ENCODE results near the gene POLR1G.
"Not testable (repeated sequence)": the region's sequence is repeated elsewhere in the genome, so short reads cannot be mapped to it uniquely, and the experiment has no call there.

POLR1G gene

DNA sequence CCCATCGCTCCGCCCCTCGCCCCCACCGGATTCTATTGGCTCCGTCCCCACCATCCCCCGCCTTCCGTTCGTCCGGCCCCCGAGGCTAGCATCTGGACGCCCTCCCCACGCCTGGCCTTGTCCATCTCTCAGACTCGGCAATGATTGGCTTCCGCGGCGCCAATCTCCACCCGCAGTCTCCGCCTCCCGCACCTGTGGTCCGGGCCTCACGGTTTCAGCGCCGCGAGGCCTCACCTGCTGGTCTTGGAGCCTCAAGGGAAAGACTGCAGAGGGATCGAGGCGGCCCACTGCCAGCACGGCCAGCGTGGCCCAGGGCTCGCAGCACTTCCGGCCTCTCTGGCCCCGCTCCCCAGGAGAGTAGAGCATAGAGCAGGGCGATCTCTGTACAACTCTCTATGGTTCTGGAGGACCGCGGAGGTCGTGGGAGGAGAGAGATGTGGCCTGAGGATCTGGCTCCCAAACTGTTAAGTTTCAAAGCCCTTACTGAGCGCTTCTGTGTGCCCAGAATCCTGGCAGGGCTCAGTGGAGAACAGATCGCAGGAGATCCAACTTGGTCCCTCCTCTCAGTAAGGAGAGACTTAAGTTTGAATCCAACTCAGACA, 17.2 kb downstream of the POLR1G start, which contains the start of gene ERCC1:
Gene ERCC1, minus strand, starts transcription at position 329 of the 602 bp plus-strand sequence. CDS start 543 bp downstream, outside the sequence.
- peak; percentile 100 for DNase-seq

DNA sequence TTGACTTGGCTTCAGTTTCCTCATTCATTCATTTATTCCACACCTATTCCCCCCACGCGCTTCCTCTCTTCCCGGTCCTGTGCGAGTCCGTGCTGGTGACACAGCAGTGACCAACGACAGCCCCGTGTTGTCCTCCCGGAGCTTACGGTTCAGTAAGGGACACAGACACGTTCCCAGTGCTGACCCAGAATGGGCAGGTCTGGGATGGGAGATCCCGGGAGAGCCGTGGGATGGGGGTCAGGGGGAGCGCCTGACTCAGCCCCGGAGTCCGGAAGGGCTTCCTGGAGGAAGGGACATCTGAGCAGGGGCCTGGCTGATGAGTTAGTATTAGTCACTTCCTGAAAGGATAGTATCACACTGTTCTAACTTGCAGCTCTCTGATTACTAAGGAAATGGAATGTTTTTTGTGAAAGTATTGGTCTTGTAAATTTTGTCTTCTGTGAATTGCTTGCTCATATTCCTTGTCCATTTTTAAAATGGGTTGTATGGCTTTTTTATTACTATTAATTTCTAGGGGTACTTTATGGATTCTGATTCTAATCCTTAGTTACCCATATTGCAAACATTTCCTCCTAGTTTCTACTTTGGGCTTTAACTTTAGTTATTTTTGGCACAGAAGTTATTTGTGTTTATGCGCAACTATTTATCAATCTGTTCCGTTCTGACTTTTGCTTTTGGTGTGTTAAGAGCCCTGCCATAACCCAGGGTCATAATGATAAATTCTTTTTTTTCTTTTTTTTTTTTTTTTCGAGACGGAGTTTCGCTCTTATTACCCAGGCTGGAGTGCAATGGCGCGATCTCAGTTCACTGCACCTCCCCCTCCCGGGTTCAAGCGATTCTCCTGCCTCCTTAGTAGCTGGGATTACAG, 18.0 kb downstream of the POLR1G start:
- peak; percentile 78 for DNase-seq

DNA sequence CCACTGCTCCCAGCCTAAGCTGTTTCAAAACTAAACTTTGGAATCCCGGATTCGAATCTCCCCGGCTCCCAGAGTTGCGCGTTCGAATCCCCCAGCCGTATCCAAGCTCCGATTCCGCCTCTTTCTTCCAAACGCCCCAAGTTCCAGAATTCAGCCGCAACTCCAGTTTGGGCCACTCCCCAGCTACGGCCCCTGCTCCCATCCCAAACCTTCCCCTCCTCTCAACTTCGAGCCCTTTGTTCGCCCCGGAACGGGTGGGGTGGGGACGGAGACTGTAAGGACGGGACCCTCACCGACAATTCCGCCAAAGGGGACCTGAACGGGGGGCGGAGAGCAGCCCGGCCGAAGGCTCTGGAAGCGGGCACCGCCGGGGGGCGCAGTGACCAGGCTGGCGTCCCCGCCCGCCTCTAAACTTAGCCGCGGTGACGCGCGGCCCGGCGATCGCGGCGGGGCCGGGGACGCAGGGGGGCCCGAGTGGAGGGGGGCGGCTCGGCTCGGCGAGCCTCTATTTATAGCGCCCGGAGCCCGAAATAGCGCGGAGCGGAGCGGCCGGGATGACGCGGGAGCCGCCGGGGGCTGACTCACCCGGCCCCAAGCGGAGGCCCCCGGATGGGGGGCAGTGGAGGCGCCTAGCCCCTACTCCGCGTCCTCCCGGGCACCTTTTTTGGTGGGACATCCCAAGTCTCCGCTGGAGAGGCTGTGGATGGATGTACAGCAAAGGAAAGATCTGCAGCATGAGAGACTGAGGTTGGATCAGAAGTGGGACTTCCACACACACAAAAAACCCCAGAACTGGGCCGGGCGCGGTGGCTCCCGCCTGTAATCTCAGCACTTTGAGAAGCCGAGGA, 22.2 kb downstream of the POLR1G start:
- peak; percentile 17 for DNase-seq

DNA sequence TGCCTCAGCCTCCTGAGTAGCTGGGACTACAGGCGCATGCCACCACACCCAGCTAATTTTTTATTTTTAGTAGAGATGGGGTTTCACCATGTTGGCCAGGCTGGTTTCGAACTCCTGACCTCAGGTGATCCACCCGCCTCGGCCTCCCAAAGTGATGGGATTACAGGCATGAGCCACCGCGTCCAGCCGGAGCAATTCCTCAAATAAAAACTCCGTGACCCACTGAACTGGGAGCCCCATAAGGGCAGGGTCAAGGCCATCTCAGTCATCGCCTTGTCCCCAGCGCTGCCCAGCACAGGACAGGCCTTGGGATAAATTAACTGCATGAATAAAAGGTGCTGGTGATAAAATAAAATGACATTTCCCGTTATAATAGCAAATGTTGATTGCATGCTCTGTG, 23.5 kb downstream of the POLR1G start:
- not testable (repeated sequence) for DNase-seq

DNA sequence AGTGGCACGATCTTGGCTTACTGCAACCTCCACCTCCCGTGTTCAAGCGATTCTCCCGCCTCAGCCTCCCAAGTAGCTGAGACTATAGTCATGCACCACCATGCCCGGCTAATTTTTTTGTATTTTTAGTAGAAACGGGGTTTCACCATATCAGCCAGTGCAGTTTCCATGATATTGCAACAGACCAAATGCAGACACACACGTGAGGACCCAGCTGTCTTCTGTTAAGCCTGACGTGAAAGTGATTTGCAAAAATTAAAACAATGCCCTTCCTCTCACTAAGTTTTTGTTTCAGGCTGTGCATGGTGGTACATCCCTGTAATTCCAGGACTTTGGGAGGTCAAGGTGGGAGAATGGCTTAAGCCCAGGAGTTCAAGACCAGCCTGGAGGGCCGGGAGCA, 24.6 kb downstream of the POLR1G start:
- peak; percentile 59 for DNase-seq

DNA sequence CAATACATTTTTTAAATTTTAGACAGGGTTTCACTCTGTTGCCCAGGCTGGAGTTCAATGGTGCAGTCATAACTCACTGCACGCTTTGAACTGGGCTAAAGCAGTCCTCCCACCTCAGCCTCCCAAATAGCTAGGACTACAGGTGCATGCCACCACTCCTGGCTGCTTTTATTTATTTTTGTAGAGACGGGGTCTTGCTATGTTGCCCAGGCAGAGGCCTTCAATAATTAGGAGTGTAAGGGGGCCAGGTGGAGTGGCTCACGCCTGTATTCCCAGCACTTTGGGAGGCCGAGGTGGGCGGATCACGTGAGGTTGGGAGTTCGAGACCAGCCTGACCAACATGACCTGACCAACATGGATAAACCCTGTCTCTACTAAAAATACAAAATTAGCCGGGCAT, 26.1 kb downstream of the POLR1G start:
- DNase-seq: not testable (repeated sequence)

DNA sequence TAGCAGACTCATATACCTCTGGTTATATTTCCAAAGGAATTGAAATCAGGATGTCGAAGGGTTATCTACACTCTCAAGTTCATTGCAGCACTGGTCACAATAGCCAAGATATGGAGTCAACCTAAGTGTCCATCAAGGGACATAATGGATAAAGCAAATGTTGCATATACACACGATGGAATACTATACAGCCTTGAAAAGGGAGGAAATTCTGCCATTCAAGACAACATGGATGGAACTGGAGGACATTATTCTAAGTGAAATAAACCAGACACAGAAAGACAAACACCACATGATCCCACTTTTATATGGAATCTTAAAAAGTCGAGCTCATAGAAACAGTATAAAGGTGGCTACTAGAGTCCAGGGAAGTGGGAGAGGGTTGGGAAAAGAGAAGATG, 30.9 kb downstream of the POLR1G start:
- no peak for DNase-seq

DNA sequence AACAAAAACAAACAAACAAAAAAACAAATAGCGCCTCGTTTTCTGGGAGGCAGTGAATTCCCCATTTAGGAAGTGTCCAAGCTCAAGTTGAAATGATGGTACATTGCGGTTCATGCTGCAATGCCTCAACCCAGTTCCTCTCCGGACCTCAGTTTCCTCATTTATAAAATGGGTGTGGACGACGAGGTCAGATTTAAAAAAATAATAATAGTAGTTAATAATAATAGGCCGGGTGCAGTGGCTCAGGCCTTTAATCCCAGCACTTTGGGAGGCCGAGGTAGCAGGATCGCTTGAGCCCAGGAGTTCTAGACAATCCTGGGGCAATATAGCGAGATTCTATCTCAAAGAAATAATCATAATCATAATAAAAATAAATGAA, 32.7 kb downstream of the POLR1G start:
- DNase-seq: no peak

DNA sequence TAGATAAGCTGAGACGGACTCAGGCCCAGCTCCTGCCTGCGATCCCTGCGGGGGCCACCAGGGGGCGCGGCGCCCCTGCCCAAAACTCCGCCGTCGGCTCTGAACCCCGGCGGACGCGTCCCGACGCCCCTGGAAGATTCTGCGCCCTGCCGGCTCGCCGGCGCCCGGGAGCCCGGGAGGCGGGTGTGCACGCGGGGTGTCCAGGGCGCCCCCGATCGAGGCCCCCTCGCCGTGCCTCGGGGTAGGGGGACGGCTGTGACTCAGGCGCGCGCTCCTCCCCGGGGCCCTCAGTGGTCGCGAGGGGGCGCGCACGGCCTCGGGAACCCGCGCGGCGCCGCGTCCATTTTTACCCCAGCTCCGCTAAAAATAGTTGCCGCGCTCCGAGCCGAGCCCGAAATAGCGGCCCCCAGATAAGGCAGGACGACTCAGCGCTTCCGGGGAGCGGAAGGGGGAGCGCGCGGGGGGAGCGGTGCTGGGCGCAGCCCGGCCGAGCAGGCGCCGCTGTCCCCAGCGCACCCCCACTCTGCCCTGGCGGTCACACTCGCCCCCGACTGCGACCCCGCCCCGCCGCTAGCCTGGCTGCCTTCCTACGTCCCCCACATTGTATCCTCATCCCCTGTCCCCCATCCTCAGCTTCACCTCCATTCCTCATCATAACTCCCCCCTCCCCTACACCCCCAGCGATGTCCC, 33.3 kb downstream of the POLR1G start:
- DNase-seq: peak; percentile 87

DNA sequence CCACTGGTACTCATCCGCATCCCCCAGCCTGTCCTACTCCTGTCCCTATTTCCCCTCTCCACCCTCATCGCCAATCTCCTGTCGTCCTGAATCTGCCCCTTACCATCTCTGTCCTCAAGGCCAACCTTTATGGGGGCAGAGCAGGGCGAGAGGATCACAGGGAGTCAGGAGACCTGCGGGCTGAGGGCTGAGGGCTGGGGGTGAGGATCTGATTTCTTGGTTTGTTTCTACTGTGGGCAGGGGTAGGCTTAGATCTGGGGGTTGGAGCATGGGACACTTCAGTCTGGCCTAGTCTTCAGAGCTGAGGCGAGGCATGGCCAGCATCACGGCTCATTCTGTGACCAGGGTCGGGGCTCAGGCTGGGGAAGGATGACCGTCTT, 33.8 kb downstream of the POLR1G start:
- DNase-seq: no peak

DNA sequence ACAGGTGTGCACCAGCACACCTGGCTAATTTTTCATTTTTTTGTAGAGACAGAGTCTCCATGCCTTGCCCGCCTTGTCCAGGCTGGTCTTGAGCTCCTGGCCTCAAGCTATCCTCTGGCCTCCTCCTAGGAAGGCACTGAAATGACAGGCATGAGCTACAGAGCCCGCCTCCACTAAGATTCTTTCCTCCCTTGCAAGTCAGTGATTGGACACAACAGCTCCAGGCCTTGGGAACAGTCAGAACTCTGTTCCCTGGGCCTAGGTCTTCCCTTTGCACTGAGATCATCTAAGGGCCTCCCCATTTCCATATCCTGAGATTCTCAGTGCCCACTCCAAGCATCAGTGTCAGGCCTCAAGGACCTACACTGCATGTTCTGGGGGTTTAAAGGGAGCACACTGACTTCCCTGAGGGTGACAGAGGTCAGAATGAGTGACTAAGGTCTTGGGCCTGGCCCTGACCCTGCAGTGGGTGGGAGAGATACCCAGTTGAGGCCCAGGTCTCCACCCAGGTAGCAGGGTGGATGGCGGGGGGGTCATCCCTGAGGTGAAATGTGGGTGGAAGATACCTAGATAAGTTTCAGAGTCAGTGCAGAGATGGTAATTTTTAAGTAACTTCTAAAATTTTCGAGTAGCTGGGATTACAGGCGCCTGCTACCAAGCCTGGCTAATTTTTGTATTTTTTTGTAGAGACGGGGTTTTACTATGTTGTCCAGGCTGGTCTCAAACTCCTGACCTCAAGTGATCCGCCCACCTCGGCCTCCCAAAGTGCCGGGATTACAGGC, 34.6 kb downstream of the POLR1G start:
- DNase-seq: peak; percentile 23

DNA sequence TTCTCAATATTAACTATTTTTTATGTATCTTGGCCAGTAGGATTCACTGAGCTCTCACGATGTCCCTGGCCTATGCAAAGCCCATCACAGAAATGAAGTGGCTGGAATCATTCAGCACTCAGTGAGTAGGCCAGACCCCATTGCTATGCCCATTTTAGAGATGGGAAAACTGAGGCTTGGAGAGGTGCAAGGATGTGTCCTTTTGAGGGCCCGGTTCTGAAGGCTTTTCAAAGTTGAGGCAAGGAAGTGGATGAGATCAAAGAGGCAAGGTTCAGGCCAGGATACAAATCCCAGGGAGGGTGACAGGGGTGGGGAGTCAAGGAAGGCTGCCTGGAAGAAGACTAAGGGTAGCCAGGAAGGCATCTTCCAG, 35.9 kb downstream of the POLR1G start:
- no peak for DNase-seq

DNA sequence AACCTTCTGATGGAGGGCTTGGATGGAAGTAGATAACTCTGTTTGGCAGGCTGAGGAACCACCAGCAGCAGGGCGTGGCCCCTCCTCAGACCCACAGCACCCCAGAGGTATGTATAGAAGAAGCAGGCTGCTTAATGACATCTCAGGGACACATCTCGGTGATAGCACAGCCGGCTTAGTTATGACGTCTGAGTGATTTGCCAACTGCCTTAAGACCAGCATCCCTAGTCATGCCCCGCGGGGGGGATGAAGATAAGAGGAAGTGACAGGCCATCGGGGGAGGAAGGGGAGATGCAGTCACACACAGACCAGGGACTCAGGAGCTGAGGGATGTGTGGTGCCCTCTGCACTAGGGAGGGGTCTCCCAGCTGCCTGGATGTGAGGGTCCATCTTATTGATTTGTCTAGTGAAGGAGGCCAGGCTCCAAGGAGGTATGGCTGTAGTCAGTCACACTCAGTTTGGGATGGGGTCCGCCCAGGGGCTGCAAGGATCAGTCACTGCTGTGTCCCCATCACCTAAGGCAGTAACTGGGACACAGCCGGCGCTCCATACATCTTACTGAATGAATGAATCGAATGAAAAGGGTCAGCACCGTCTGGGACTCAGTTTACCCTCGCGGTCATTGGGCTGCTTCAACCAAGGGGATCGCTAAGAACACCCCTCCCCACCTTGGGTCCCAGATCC, 36.5 kb downstream of the POLR1G start:
- peak; percentile 85 for DNase-seq

DNA sequence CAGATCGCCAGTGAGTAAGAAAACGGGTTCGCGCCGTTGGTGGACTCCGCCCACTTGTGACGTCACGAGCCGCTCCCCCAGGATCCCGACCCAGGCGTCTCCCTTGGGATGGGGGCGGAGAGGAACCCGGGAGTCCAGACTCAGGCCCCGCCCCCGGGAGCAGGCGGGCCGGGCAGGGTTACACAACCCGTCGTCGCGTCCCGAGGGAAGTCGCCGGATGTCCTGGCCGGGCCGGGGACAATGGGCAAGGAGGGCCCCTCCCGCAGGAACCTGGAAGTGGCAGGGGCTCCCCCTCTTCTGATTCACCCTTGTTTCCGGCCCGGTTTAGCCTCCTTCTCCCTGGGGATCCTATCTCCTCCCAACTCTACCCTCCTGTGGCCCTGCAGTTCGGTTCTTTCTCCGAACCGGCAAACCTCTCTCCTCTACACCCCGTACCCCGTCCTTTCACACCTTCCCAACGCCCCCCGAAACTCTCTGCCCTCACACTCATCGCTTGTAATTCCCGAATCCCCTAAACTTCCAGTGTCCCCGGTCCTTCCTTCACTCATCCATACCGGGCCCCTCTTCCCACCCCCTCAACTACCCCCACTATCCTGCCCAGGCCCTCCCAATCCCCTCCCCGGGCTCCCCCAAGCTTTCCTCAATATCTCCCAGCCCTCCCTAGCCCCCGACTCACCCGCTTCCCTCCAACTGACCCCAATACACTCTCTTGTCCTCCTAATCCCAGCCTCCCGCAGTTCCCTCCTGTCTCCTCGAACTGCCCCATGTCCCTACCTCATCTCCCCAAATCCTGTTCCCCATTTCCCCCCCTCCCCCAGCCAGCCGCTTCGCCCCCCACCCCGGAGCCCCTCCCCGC, 37.2 kb downstream of the POLR1G start:
- peak; percentile 43 for DNase-seq

DNA sequence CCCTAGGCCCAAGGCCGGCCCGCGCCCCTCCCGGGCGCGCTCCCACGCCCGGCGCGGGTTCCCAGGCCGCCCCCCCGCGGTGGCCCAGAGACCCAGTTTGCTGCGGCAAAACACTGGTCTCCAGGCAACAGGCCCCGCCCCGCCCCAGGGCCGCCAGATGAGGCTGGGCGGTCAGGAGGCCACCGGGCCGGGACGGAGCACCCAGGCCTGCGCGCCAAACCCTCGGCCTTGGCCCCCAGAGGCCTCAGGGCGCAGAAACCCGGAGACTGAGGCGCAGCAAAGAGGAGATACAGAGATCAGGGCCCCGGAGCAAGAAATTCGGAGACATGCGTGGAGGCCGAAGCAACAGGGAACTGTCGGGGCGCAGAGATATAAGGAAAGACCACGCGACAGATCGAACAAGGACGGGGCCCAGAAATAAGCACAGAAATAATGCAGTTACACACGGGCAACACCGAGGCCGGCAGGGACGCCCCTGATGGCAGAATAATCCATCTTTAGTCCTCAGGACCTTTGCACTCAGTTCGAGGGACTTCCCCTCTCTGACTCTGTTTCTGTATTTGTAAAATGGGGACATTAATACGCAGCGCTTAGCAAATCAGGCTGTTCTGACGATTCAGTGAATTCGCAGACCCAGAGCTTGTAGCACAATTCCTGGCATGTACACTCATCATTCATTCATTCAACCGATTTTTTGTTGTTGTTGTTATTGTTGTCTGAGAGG, 38.0 kb downstream of the POLR1G start:
- DNase-seq: peak; percentile 88

DNA sequence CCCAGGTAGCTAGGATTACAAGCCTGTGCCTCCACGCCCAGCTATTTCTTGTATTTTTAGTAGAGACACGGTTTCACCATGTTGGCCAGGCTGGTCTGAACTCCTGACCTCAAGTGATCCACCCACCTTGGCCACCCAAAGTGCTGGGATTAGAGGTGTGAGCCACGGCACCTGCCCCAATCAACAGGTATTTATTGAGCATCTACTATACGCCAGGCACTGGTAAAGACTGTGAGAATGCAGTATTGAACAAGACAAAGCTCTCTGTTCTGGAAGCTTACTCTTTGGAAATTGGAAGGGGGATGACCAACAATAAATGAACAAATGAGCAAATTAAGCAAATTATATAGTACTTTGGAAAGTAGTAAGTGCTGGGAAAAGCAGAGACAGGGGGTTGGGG, 38.7 kb downstream of the POLR1G start:
- DNase-seq: no peak

DNA sequence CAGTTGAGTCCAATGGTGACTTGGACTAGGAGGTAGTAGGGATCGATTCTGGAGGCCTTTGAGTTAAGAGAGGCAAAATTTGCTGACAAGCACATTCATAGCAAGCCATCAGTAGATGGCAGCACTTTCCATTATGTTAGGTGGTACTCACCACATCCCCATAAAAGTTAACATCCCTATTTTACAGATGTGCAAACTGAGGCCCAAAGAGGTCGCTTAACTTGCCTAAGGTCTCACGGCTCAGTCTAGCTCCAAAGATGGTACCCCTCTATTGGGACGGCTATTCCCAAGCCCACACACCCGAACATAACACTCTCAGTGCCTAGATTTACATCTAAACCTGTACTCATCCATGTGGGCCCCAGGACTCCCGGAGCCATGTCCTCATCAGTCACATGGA, 39.9 kb downstream of the POLR1G start:
- DNase-seq: peak; percentile 82

DNA sequence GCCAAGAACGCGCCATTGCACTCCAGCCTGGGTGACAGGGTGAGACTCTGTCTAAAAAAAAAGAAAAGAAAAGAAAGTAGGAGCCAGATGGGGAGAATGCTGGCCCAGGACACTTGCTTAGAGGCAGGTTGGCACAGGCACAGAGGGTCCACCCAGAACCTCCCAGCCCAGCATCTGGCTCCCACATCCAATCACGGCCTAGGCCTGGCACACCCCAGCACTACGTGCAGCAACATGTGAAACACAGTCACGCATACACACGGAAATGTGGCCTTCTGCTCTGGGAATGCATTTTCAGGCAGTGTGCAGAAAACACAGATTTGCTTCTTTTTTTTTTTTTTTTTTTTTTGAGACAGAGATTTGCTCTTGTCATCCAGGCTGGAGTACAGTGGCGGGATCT, 40.5 kb downstream of the POLR1G start:
- DNase-seq: no peak

DNA sequence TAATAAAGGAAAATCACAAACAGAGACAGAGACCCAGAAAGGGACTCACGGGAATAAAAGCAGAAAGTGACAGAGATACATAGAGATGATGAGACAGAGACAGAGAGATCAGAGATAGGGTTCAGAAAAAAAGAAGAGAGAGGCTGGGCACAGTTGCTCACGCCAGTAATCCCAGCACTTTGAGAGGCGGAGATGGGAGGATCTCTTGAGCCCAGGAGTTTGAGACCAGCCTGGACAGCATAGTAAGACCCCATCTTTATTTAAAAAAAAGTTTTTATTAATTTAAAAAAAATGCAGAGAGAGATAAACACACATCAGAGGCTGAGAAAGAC, 41.9 kb downstream of the POLR1G start:
- no peak for DNase-seq

DNA sequence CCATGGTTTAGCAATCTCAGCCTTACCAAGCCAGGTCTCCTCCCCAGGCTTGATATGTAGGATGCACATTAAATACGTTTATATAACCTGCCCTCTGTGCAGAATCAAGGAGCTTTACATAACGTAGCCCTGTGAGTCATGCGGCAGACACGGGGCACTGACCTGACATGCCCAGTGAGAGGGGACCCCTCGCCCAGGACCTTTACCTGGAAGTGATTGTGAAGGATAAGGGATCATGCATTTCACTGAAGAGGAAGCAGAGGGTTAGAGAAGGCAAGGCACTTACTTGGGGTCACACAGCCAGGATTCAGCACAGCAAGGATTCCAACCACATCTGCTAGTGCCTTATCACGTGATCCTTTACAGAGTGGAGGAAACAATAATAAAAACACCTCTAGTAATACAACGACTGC, 42.4 kb downstream of the POLR1G start:
- DNase-seq: no peak
